PC-3 (cell line): ENCODE measurements around the gene ERICH3. TPM values are rescaled to one million over a fixed set of nuclear protein-coding genes. Genes with fewer than 3 reads are reported as not detected.

Experiments
- ATAC-seq: fragments of 200-7000 bp; cut with Tn5 transposase; 2 replicates; pipeline ENCODE4 v1.9.1; 2020; ENCODE audit warnings: mild to moderate bottlenecking, moderate library complexity
- BruUV-seq: library from RNA; stranded (reverse); fragments of 400-500 nt; replicated peaks from 2 replicates; lab custom pipeline; 2021; lab: Mats Ljungman, UMichigan
- CTCF ChIA-PET: fragments of 300-600 bp; sonication (Branson Sonifier 250); formaldehyde crosslinking; loops from one replicate; lab custom pipeline; 2022; ENCODE audit warnings: antibody characterized with exemption; lab: Charles Lee
- POLR2A ChIA-PET: fragments of 300-600 bp; sonication (Branson Sonifier 250); formaldehyde crosslinking; loops from one replicate; lab custom pipeline; 2022; ENCODE audit warnings: antibody characterized with exemption; ENCODE audit not compliant: unreplicated experiment; lab: Charles Lee
- DNase-seq: peaks from one replicate; pipeline ENCODE4 v3.0.0-alpha.2; 2015
- H2AFZ ChIP-seq: fragments of 300-600 bp; sonication (generic); 2 replicates; pipeline ENCODE4 v1.6.0; 2016; ENCODE audit warnings: antibody characterized with exemption, low read length
- H3F3A ChIP-seq: fragments of 300-600 bp; sonication (generic); one replicate; pipeline ENCODE4 v1.6.0; 2017; ENCODE audit warnings: antibody characterized with exemption, low read length, control low read depth, mild to moderate bottlenecking; ENCODE audit not compliant: unreplicated experiment
- H3K27ac ChIP-seq: fragments of 300-600 bp; sonication (generic); 2 replicates; pipeline ENCODE4 v1.5.1; 2016; ENCODE audit warnings: mild to moderate bottlenecking, low read length
- H3K27me3 ChIP-seq: fragments of 300-600 bp; sonication (generic); 2 replicates; pipeline ENCODE4 v1.6.1; 2016; ENCODE audit warnings: low read length, mixed read lengths
- H3K36me3 ChIP-seq: fragments of 300-600 bp; sonication (generic); 2 replicates; pipeline ENCODE4 v1.6.1; 2016; ENCODE audit warnings: low read depth, mixed run types, low read length, mixed read lengths
- H3K4me1 ChIP-seq: fragments of 300-600 bp; sonication (generic); 2 replicates; pipeline ENCODE4 v1.5.1; 2016; ENCODE audit warnings: low read length; ENCODE audit not compliant: insufficient read depth
- H3K4me2 ChIP-seq: fragments of 300-600 bp; sonication (generic); 2 replicates; pipeline ENCODE4 v1.6.0; 2016; ENCODE audit warnings: low read length
- H3K4me3 ChIP-seq: fragments of 300-600 bp; sonication (generic); 2 replicates; pipeline ENCODE4 v1.5.1; 2016; ENCODE audit warnings: mild to moderate bottlenecking, low read length, mixed read lengths
- H3K79me2 ChIP-seq: fragments of 300-600 bp; sonication (generic); 2 replicates; pipeline ENCODE4 v1.6.1; 2017; ENCODE audit warnings: low read length, mixed read lengths
- H3K9ac ChIP-seq: fragments of 300-600 bp; sonication (generic); 2 replicates; pipeline ENCODE4 v1.6.0; 2016; ENCODE audit warnings: mild to moderate bottlenecking, low read length
- H3K9me2 ChIP-seq: fragments of 300-600 bp; sonication (generic); replicated peaks from 2 replicates; pipeline ENCODE4 v1.6.1; 2016; ENCODE audit warnings: mixed run types, low read length, mixed read lengths
- H3K9me3 ChIP-seq: fragments of 300-600 bp; sonication (generic); 2 replicates; pipeline ENCODE4 v1.6.1; 2016; ENCODE audit warnings: low read length, mixed read lengths
- H4K20me1 ChIP-seq: fragments of 300-600 bp; sonication (generic); 2 replicates; pipeline ENCODE4 v1.6.1; 2016; ENCODE audit warnings: low read length, mixed read lengths
- EZH2 ChIP-seq: fragments of 300-600 bp; sonication (generic); IDR thresholded peaks from one replicate; pipeline ENCODE4 v1.6.1; 2017; ENCODE audit warnings: antibody characterized with exemption, mild to moderate bottlenecking, low read length; ENCODE audit not compliant: unreplicated experiment
- EZH2phosphoT487 ChIP-seq: fragments of 300-600 bp; sonication (generic); IDR thresholded peaks from 2 replicates; pipeline ENCODE4 v1.6.1; 2018; ENCODE audit warnings: mild to moderate bottlenecking, antibody characterized with exemption, low read length, borderline replicate concordance
- intact Hi-C: fragments of 100-400 bp; cut with micrococcal nuclease; formaldehyde crosslinking; loops from 2 replicates; pipeline ENCODE4 v1.9.0; 2023
- total RNA-seq: library from RNA; depleted of rRNA; stranded (reverse); fragments of >200 nt; gene quantifications from 2 replicates; pipeline ENCODE4 v1.2.3, GENCODE V29; 2014
- TF ChIP-seq, protein P1 (sequence below): fragments of 300-600 bp; sonication (generic); conservative IDR thresholded peaks from 2 replicates; pipeline ENCODE4 v1.5.1; 2017; ENCODE audit warnings: antibody characterized with exemption, low read depth, mild to moderate bottlenecking, low read length

The ERICH3 gene
- total RNA-seq, 1 experiment from 2014 or later = not detected

DNA sequence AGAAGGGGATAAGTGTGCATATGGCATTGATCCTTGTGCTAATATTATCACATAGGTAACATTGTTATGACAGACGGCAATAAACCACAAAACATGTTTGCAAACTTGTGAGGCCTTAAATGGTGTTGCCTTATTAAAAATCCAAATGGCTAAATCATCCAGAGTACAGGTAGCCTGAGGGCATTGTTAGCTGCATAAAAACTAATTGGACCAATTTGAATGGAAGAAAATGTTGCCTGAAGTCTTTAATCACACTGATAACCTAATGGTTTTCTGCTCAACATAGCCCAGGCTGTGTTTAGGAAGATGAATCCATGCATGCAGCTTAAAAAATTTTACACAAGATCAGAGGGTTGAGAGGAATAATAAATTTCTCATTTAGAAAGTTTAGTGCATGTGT, 141.8 kb downstream of the ERICH3 start:
- Histone ChIP-seq H3K36me3 (no peaks in the 10 kb centered on the region), H3K9ac (no peak overlapping the region), H3K4me1 (no peaks in the 10 kb centered on the region), H3K27me3 (peaks cover 2% of the 10 kb centered on the region; the same call in 1 of the 2 replicates), H3K9me2 (no peaks in the 10 kb centered on the region), H4K20me1 (no peaks in the 10 kb centered on the region), H3K79me2 (no peaks in the 10 kb centered on the region), H2AFZ (no peak overlapping the region), H3K4me2 (no peak overlapping the region), H3F3A (no peaks in the 10 kb centered on the region), H3K9me3 (no peaks in the 10 kb centered on the region), H3K27ac (no peak overlapping the region), H3K4me3 (no peak overlapping the region)
- BruUV-seq = no TSS peak
- TF ChIP-seq EZH2phosphoT487 (no peak), EZH2 (no peak)
- TF ChIP-seq, protein P1, sequence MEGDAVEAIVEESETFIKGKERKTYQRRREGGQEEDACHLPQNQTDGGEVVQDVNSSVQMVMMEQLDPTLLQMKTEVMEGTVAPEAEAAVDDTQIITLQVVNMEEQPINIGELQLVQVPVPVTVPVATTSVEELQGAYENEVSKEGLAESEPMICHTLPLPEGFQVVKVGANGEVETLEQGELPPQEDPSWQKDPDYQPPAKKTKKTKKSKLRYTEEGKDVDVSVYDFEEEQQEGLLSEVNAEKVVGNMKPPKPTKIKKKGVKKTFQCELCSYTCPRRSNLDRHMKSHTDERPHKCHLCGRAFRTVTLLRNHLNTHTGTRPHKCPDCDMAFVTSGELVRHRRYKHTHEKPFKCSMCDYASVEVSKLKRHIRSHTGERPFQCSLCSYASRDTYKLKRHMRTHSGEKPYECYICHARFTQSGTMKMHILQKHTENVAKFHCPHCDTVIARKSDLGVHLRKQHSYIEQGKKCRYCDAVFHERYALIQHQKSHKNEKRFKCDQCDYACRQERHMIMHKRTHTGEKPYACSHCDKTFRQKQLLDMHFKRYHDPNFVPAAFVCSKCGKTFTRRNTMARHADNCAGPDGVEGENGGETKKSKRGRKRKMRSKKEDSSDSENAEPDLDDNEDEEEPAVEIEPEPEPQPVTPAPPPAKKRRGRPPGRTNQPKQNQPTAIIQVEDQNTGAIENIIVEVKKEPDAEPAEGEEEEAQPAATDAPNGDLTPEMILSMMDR = no peak
- intact Hi-C loops = no loop called here
- POLR2A ChIA-PET = no interaction called here
- CTCF ChIA-PET = no interaction called here
- ATAC-seq (no peak), DNase-seq (no peak)

DNA sequence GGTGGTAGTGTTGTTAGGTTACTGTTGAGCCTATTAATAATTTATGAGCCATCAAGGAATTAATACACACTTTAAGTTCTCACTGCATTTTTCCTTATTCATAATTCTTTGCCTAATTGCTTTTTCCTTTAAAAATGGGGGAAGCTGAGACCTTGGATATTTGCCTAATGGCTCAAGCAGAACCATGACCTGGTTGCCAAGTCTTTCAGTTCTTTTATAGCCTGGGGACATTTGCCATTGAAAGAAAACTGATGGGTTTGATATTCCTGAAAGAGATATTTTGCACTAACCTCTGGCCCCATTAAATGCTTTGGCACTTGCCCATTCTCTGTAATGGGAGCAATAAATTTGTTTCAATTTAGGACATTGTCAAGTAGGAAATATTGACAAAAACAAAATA, 142.7 kb downstream of the ERICH3 start:
- Histone ChIP-seq H4K20me1 (no peaks in the 10 kb centered on the region), H3K79me2 (no peaks in the 10 kb centered on the region), H3F3A (no peaks in the 10 kb centered on the region), H3K4me3 (no peak overlapping the region), H3K36me3 (no peaks in the 10 kb centered on the region), H3K4me2 (no peak overlapping the region), H3K4me1 (no peaks in the 10 kb centered on the region), H3K9me2 (no peaks in the 10 kb centered on the region), H2AFZ (no peak overlapping the region), H3K27me3 (peaks cover 2% of the 10 kb centered on the region; the same call in 1 of the 2 replicates), H3K9me3 (no peaks in the 10 kb centered on the region), H3K27ac (no peak overlapping the region), H3K9ac (no peak overlapping the region)
- no peak for ATAC-seq
- ChIA-PET CTCF (no interaction called here), POLR2A (no interaction called here)
- intact Hi-C loops = no loop called here
- TF ChIP-seq, protein P1 = no peak
- TF ChIP-seq EZH2 (no peak), EZH2phosphoT487 (no peak)
- no TSS peak for BruUV-seq
- DNase-seq = no peak

DNA sequence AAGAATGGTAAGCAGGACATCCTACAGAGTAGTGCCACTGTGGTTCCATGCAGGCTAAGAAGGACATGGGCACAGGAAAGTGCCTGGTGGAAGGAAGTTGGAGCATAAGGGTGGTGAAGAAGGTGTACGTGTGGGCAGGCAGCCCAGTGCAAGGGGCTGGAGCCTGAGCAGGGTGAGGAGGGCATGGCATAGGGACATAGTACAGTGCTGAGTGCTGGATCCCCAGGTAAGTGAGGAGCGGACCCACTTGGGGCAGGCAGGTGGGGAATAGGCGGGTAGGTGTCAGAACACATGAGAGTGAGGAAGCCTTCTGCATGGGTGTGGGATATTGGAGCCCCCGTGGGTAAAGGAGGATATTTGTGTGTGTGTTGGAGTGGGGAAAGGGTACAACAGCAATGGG, 145.5 kb downstream of the ERICH3 start:
- BruUV-seq = no TSS peak
- H3F3A ChIP-seq = no peaks in the 10 kb centered on the region

More for the DNA sequence above, 145.5 kb downstream of the ERICH3 start:
- H3K79me2 ChIP-seq = no peaks in the 10 kb centered on the region
- ChIA-PET POLR2A (no interaction called here), CTCF (no interaction called here)
- intact Hi-C loops = no loop called here
- H3K36me3 ChIP-seq = no peaks in the 10 kb centered on the region
- no peak for TF ChIP-seq EZH2phosphoT487
- TF ChIP-seq EZH2 = no peak
- TF ChIP-seq, protein P1 = no peak
- no peaks in the 10 kb centered on the region for H3K9me3 ChIP-seq
- H3K27ac ChIP-seq = no peak overlapping the region
- H3K4me3 ChIP-seq = no peak overlapping the region
- H3K27me3 ChIP-seq = peaks cover 2% of the 10 kb centered on the region; the same call in 1 of the 2 replicates
- ATAC-seq (no peak), DNase-seq (no peak)
- H3K9me2 ChIP-seq = no peaks in the 10 kb centered on the region
- H3K4me2 ChIP-seq = no peak overlapping the region
- H3K4me1 ChIP-seq = no peaks in the 10 kb centered on the region
- H2AFZ ChIP-seq = no peak overlapping the region
- no peaks in the 10 kb centered on the region for H4K20me1 ChIP-seq
- no peak overlapping the region for H3K9ac ChIP-seq
